ENCODE measurements around the gene IFI27L1.

DNA sequence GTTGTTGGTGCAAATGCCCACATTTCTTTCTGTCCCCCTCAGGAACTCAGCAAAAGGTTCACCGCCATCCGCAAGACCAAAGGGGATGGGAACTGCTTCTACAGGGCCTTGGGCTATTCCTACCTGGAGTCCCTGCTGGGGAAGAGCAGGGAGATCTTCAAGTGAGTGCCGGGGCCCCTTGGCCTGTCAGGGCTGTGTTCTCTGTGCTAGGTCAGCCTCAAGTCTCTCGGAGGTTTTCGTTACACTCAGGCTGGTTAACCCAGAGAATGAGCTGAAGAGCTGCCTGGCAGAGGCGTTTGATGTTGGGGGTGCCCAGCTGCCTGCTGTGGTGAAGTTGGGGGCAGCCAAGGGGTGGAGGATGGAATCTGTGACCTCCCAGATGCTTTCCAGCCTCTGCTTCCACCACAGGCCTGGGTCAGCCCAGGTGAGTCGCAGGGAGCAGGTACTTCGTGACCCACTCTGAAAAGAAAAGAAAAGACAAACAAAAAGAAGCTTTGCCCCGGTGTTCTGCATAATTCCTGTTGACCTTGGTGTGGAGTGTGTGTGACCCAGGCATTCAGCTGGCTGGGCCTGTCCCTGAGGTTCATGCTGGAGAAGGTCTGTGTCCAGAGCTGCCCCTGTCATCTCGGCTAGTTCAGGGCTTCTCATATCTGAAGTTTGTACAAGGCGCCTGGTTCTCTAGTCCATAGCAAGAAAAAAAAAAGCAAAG is 42.0 kb upstream of the IFI27L1 start:
- TF ChIP-seq, protein P1, sequence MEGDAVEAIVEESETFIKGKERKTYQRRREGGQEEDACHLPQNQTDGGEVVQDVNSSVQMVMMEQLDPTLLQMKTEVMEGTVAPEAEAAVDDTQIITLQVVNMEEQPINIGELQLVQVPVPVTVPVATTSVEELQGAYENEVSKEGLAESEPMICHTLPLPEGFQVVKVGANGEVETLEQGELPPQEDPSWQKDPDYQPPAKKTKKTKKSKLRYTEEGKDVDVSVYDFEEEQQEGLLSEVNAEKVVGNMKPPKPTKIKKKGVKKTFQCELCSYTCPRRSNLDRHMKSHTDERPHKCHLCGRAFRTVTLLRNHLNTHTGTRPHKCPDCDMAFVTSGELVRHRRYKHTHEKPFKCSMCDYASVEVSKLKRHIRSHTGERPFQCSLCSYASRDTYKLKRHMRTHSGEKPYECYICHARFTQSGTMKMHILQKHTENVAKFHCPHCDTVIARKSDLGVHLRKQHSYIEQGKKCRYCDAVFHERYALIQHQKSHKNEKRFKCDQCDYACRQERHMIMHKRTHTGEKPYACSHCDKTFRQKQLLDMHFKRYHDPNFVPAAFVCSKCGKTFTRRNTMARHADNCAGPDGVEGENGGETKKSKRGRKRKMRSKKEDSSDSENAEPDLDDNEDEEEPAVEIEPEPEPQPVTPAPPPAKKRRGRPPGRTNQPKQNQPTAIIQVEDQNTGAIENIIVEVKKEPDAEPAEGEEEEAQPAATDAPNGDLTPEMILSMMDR (IDR thresholded peaks at IDR 0.05), result no peak
- TF ChIP-seq ZFX (IDR thresholded peaks at IDR 0.05; ENCODE audit: borderline replicate concordance), result no peak
